Mammary epithelial cell (primary cell): ENCODE data around the gene CNTN4.

Experiments
- EZH2 ChIP-seq: IDR thresholded peaks from 2 replicates; pipeline ENCODE4 v1.6.1; 2012; ENCODE audit warnings: low read length, inconsistent platforms, borderline replicate concordance
- TF ChIP-seq, protein P1 (sequence below), 2 donors: IDR thresholded peaks in 1 of 2; conservative IDR thresholded peaks in 1 of 2; 2 replicates each; pipeline ENCODE4 v1.5.1; 2011 to 2012; ENCODE audit warnings: inconsistent platforms in 2 of 2, low read length in 2 of 2, mild to moderate bottlenecking in 2 of 2, control low read depth in 1 of 2, low read depth in 1 of 2; ENCODE audit not compliant: insufficient read depth in 1 of 2; ENCODE audit errors: extremely low read depth in 1 of 2

DNA sequence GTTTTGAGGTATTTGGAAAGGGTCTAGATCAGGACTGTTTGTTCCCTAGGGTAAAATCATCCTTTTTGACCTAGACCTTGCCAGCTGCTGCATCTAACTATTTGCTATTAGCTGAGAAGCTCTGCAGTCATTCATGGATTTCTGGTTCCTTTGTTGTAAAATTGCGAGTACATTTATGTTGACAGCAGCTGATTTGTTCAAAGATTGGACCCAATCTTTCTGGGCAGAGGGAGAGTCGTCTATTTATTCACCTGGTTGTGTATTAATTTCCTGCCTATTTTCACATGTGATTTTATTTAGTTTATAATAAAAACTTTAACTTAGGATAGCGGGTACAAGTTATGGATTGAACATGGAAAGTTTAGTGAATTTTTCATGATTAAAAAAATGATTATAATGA, 236.3 kb downstream of the CNTN4 start:
- TF ChIP-seq, protein P1, sequence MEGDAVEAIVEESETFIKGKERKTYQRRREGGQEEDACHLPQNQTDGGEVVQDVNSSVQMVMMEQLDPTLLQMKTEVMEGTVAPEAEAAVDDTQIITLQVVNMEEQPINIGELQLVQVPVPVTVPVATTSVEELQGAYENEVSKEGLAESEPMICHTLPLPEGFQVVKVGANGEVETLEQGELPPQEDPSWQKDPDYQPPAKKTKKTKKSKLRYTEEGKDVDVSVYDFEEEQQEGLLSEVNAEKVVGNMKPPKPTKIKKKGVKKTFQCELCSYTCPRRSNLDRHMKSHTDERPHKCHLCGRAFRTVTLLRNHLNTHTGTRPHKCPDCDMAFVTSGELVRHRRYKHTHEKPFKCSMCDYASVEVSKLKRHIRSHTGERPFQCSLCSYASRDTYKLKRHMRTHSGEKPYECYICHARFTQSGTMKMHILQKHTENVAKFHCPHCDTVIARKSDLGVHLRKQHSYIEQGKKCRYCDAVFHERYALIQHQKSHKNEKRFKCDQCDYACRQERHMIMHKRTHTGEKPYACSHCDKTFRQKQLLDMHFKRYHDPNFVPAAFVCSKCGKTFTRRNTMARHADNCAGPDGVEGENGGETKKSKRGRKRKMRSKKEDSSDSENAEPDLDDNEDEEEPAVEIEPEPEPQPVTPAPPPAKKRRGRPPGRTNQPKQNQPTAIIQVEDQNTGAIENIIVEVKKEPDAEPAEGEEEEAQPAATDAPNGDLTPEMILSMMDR (conservative IDR thresholded peaks at IDR 0.05 in 1 of 2, IDR thresholded peaks at IDR 0.05 in 1 of 2; ENCODE audit: extremely low read depth in 1 of 2, insufficient read depth in 1 of 2, low read depth in 1 of 2, low read length in 2 of 2) = no peak
- TF ChIP-seq EZH2 = no peak
